Activated naive CD4-positive, alpha-beta T cell treated with anti-CD3 and anti-CD28 coated beads, Interleukin-2, amount 10 ng/mL, durations not matched to agents 7 days and 5 days (primary cell): Measurements from ENCODE around the gene PPARGC1A.

ENCODE experiments used
- CTCF ChIA-PET: fragments of 350-600 bp; sonication (Branson Sonifier 250); formaldehyde crosslinking; loops from one replicate; lab custom pipeline; 2021; ENCODE audit warnings: antibody characterized with exemption; lab: Charles Lee
- DNase-seq: peaks from one replicate; pipeline ENCODE4 v3.0.0-alpha.2; 2020
- H3K27ac Mint-ChIP-seq: one replicate; pipeline ENCODE4 v1.8.0; 2021; ENCODE audit warnings: mild to moderate bottlenecking, moderate library complexity, mixed read lengths
- H3K27me3 Mint-ChIP-seq: one replicate; pipeline ENCODE4 v1.8.0; 2021; ENCODE audit warnings: mild to moderate bottlenecking, mixed read lengths
- H3K36me3 Mint-ChIP-seq: one replicate; pipeline ENCODE4 v1.8.0; 2021; ENCODE audit warnings: mixed read lengths
- H3K4me1 Mint-ChIP-seq: one replicate; pipeline ENCODE4 v1.8.0; 2021; ENCODE audit warnings: mixed read lengths
- H3K4me3 Mint-ChIP-seq: one replicate; pipeline ENCODE4 v1.8.0; 2021; ENCODE audit warnings: mild to moderate bottlenecking, moderate library complexity, mixed read lengths
- H3K9me3 Mint-ChIP-seq: one replicate; pipeline ENCODE4 v1.8.0; 2021; ENCODE audit warnings: mixed read lengths

Gene PPARGC1A

DNA sequence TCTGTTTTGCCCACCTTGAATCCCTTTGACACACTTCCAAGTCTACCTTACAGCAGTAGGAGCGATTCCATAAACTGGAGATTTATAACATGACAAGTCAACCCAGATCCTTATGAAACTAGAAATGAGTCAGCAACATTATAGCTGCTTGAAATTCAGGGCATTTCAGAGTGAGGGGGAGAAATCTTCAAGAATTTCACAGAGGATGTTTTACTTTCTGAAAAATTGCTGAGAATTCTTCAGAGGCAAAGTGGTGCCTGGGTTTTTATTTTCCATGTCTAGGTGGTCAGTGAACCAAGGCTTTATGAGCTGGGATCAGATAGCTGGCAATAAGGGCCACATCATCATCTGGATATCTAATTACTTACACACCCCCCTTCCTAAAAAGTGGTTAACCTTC is 119.8 kb downstream of the PPARGC1A start:
- DNase-seq = no peak
- CTCF ChIA-PET = no interaction called here
- Mint-ChIP-seq H3K27me3 (no peaks in the 10 kb centered on the region), H3K4me1 (no peaks in the 10 kb centered on the region), H3K9me3 (no peaks in the 10 kb centered on the region), H3K27ac (no peak overlapping the region), H3K36me3 (no peaks in the 10 kb centered on the region), H3K4me3 (no peak overlapping the region)

DNA sequence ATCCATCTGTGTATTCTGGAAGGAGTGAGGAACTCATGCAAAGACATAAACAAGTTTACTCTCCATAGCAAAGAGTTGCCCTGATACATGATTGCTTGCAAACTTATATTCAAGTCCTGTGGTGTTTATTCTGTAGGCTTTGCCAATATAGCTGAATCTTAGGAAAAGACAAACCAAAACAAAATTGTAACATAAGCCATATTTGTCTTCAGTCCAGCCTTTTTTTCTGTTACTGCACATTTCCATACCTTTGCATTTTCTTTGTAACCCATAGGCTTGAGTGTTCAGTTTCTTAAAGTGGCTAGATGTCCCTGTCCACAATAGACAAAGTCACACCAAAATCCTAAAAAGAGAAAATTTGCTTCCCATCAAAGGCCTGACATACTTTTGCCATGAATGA is 120.4 kb downstream of the PPARGC1A start:
- peaks cover 3% of the 10 kb centered on the region for H3K9me3 Mint-ChIP-seq
- CTCF ChIA-PET = no interaction called here
- no peak overlapping the region for H3K27ac Mint-ChIP-seq
- H3K27me3 Mint-ChIP-seq = no peaks in the 10 kb centered on the region
- H3K36me3 Mint-ChIP-seq = no peaks in the 10 kb centered on the region
- H3K4me3 Mint-ChIP-seq = no peak overlapping the region
- no peak for DNase-seq
- H3K4me1 Mint-ChIP-seq = no peaks in the 10 kb centered on the region

DNA sequence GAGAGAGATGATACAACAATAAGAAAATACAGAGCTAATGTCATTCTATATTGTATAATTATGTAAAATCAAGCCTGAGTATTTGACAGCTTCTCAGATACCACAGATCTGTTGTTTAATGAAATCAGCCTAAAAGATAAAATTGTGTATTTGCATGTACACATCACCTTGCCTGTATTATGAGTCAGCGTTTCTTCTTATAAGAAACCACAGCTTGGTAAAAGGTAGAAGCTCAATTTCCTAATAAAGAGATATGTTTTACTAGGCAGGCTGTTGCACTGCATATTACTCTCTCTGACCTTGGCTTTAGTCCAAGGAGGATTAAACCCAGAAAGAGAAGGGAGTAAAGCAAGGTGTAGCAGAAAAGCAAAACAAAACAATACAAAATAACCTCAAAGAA is 121.3 kb downstream of the PPARGC1A start:
- no peak for DNase-seq
- CTCF ChIA-PET = no interaction called here
- Mint-ChIP-seq H3K36me3 (no peaks in the 10 kb centered on the region), H3K4me3 (no peak overlapping the region), H3K27ac (no peak overlapping the region), H3K9me3 (peaks cover 3% of the 10 kb centered on the region), H3K4me1 (no peaks in the 10 kb centered on the region), H3K27me3 (no peaks in the 10 kb centered on the region)

DNA sequence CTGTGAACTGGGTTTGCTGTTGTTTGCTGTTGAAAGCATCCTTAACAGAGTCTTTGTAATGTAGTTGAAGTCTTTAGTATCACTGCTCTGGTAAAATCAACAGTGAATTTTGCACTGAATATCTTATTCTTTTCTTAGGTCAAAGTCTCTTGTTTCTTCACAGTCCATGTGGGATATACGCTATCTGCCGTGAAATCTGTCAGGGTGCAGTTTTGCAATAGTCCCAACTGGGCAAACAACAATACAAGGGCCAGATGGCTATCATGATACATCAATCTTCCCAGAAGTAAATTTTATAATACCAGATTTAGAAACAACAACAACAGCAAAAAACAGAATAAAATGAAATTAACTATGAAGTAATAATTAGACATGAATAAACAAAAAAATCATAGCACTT is 123.5 kb downstream of the PPARGC1A start:
- Mint-ChIP-seq H3K27me3 (no peaks in the 10 kb centered on the region), H3K4me3 (no peak overlapping the region), H3K4me1 (no peaks in the 10 kb centered on the region), H3K27ac (no peak overlapping the region), H3K9me3 (peaks cover 3% of the 10 kb centered on the region), H3K36me3 (no peaks in the 10 kb centered on the region)
- no peak for DNase-seq
- CTCF ChIA-PET = no interaction called here

DNA sequence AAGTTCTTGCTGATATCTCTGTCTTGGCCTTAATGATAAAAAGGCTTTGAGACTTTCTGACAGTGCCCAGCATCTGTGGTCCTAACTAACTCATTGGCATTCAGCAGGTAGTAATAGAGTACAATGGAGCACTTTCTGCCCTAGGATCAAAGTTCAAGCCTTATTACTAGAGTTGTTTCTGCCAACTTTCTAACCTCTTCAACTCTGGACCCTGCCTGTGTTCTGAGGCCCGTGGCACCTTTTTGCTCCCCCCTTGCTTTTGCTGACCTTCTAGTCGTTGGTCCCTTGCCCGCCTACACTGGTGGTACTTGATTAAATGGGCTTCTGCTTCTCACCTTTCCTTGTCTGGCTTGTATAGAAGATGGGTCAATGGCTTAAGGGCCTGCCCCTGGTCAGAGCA is 126.3 kb downstream of the PPARGC1A start:
- H3K4me3 Mint-ChIP-seq = no peak overlapping the region

DNA sequence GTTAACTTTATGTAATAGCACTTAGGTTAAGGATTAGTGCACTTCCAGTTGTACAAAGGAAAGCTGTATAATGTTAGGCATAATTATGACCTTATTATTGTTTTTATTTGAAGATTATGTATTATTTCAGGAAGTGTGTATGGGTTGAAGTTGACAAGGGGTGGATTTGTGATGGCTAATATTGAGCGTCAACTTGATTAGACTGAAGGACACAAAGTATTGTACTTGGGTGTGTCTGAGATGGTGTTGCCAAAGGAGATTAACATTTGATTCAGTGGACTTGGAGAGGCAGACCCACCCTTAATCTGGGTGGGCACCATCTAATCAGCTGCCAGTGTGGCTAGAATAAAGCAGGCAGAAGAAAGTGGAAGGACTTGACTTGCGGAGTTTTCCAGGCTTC is 127.3 kb downstream of the PPARGC1A start:
- Mint-ChIP-seq H3K36me3 (no peaks in the 10 kb centered on the region), H3K27ac (no peak overlapping the region), H3K4me3 (no peak overlapping the region), H3K27me3 (no peaks in the 10 kb centered on the region), H3K9me3 (peaks cover 3% of the 10 kb centered on the region), H3K4me1 (no peaks in the 10 kb centered on the region)
- CTCF ChIA-PET = no interaction called here
- no peak for DNase-seq

More for the DNA sequence above, 126.3 kb downstream of the PPARGC1A start:
- CTCF ChIA-PET = no interaction called here
- DNase-seq = no peak
- H3K27ac Mint-ChIP-seq = no peak overlapping the region
- no peaks in the 10 kb centered on the region for H3K27me3 Mint-ChIP-seq
- H3K36me3 Mint-ChIP-seq = no peaks in the 10 kb centered on the region
- H3K4me1 Mint-ChIP-seq = no peaks in the 10 kb centered on the region
- peaks cover 3% of the 10 kb centered on the region for H3K9me3 Mint-ChIP-seq

DNA sequence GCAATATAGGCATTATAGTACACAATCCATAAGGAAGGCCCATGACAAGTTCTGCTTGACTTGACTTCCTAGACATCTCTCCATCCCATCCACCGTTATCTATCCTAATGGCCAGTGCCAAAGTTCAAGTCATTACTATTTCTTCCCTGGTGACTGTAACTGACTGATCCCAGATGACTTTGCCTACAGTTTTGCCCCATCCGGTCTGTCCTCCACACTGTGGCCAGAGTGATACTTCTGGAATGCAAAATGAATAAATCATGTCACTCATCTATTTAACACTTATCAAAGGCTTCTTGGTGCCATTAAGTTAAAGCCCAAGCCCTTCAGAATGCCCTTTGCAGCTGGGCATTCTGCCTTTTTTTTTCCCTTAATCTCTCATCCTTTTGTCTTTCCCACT is 130.8 kb downstream of the PPARGC1A start:
- Mint-ChIP-seq H3K36me3 (no peaks in the 10 kb centered on the region), H3K27ac (no peak overlapping the region), H3K4me1 (no peaks in the 10 kb centered on the region), H3K9me3 (no peaks in the 10 kb centered on the region), H3K4me3 (no peak overlapping the region), H3K27me3 (no peaks in the 10 kb centered on the region)
- DNase-seq = no peak
- CTCF ChIA-PET = no interaction called here

DNA sequence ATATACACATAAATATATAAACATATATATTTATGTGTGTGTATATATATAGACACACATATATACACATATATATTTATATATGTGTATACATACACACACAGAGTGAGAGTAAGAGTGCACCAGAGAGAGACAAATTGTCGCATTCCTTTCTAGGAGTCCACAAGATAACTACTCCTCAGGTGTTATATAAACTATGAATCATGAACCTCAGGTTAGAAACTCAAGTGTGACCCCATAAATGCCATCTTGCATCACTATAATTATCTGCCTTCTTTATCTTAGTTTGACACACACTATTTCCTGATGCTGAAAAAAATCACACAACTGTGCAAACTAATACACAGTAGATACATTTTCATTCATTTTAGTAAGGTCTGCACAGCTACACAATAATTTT is 135.2 kb downstream of the PPARGC1A start:
- H3K4me3 Mint-ChIP-seq = no peak overlapping the region
- H3K27ac Mint-ChIP-seq = no peak overlapping the region
- CTCF ChIA-PET = no interaction called here
- no peaks in the 10 kb centered on the region for H3K36me3 Mint-ChIP-seq
- no peaks in the 10 kb centered on the region for H3K9me3 Mint-ChIP-seq
- no peak for DNase-seq
- no peaks in the 10 kb centered on the region for H3K27me3 Mint-ChIP-seq
- no peaks in the 10 kb centered on the region for H3K4me1 Mint-ChIP-seq

DNA sequence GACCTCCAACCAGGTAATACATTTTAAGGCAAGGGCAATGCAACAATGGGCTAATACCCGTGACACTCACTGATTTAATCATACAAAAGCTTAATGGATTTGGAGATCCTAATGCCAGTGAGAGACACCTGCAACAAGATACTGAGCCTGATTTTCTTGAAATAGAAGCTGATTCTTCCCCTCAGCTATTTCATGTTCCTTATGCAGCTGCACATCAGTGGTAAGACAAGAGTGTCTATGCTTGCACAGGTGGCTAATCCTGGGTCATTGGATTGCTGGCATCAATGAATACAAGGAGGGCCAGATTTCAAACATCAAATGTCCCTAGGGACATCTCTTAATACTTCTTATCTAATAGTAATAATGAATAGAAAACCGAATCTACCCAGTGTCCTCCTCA is 139.7 kb downstream of the PPARGC1A start:
- DNase-seq = no peak
- Mint-ChIP-seq H3K36me3 (no peaks in the 10 kb centered on the region), H3K27me3 (no peaks in the 10 kb centered on the region), H3K9me3 (no peaks in the 10 kb centered on the region), H3K27ac (no peak overlapping the region), H3K4me1 (no peaks in the 10 kb centered on the region), H3K4me3 (no peak overlapping the region)
- CTCF ChIA-PET = no interaction called here

DNA sequence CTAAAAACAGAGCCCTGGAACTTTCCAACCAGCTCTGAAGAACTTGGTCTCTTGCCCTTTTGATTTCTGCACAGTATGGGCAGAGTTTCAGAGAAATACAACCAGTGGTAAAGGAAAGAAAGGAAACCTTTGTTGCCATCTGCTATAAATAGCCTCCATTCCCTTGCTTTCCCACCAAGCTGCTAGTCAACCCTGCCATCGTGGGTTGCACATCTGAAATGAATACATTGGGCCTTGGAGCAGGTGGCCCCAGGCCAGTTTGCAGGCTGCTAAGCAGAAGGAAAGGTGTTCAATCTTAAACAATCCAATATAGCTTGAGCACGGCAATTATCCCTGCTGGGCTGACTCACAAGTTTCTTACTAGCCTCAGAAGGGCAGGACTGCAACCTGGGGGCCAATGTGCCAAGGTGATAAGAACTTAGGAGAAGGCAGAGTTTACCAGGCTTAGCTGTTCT is 142.5 kb downstream of the PPARGC1A start:
- Mint-ChIP-seq H3K27ac (no peak overlapping the region), H3K27me3 (no peaks in the 10 kb centered on the region), H3K4me1 (no peaks in the 10 kb centered on the region), H3K4me3 (no peak overlapping the region), H3K36me3 (no peaks in the 10 kb centered on the region), H3K9me3 (no peaks in the 10 kb centered on the region)
- DNase-seq = no peak
- CTCF ChIA-PET = no interaction called here

DNA sequence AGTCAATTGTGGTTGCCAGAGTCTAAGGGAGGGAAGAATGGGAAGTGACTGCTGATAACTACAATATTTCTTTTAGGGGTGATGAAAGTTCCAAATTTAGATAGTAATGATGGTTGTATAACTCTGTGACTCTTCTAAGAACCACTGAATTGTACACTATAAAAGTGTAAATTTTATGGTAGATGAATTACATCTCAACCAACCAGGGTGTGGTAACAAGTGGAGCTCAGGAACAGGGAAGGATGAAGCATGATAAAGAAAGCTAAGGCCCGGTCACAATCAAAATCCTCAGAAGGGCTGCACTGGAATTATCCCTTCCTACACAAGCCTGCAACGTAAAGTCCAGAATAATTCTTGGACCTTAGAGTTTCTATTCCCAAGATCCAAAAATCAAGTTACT is 143.2 kb downstream of the PPARGC1A start:
- H3K4me3 Mint-ChIP-seq = no peak overlapping the region
- H3K9me3 Mint-ChIP-seq = no peaks in the 10 kb centered on the region
- no peaks in the 10 kb centered on the region for H3K36me3 Mint-ChIP-seq
- DNase-seq = no peak
- CTCF ChIA-PET = no interaction called here
- H3K27ac Mint-ChIP-seq = no peak overlapping the region
- H3K27me3 Mint-ChIP-seq = no peaks in the 10 kb centered on the region
- H3K4me1 Mint-ChIP-seq = no peaks in the 10 kb centered on the region

DNA sequence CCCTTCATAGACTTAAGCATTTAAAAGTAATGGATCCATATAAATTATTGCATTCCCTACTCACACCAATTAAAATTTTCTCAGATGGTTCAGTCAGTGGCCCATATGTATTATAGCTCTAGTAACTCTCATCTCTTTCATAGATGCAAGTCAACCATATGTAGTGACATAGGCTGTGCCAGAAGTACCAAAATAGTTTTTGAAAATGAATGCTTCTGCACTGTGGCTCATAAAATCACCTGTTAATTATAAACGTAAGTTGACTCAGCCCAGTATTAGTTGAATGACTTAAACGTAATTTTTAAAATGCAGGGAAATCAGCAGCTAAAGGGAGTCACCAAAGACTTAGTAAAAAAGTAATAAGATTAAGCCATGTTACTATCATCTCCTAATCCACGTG is 143.8 kb downstream of the PPARGC1A start:
- Mint-ChIP-seq H3K27ac (no peak overlapping the region), H3K9me3 (no peaks in the 10 kb centered on the region), H3K36me3 (no peaks in the 10 kb centered on the region), H3K4me1 (no peaks in the 10 kb centered on the region), H3K4me3 (no peak overlapping the region), H3K27me3 (no peaks in the 10 kb centered on the region)
- no peak for DNase-seq
- CTCF ChIA-PET = no interaction called here

DNA sequence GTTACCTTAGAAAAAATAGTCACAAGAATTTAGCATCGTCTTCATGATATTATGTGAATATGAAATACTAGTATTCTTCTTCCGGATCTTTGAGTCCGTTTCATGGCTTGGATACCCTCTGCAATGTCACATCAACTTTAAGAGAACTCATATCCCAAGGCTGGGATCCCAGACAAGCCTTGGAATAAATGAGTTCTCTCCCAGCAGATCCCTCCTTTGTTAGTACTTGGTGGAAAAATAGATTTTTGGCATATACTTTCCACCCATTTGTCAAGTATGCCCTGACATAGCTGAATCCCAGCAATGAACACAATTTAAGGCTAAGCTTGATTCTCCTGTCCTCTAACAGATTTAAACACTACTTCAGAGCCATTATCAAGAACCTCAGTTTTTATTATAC is 144.5 kb downstream of the PPARGC1A start:
- Mint-ChIP-seq H3K27me3 (no peaks in the 10 kb centered on the region), H3K36me3 (no peaks in the 10 kb centered on the region), H3K4me3 (no peak overlapping the region), H3K27ac (no peak overlapping the region), H3K4me1 (no peaks in the 10 kb centered on the region), H3K9me3 (no peaks in the 10 kb centered on the region)
- CTCF ChIA-PET = no interaction called here
- no peak for DNase-seq
